Neutrophil (primary cell): ENCODE measurements around the gene ENPP7.

Experiments
- H3K27ac ChIP-seq: fragments of 200-600 bp; sonication (generic); 2 replicates; pipeline ENCODE4 v1.5.1; 2016; ENCODE audit warnings: mild to moderate bottlenecking, moderate library complexity
- H3K27me3 ChIP-seq: fragments of 200-600 bp; sonication (generic); 2 replicates; pipeline ENCODE4 v1.6.0; 2016; ENCODE audit warnings: mild to moderate bottlenecking
- H3K36me3 ChIP-seq: fragments of 200-600 bp; sonication (generic); 2 replicates; pipeline ENCODE4 v1.5.1; 2017
- H3K4me1 ChIP-seq, 2 experiments: fragments of 200-600 bp in 1 of 2; sonication (generic) in 1 of 2; 1 replicate in 1 of 2; 2 replicates in 1 of 2; pipeline versions ENCODE4 v1.5.1 to v1.6.1; 2013 to 2016; ENCODE audit warnings: low read depth in 1 of 2, low read length in 1 of 2, mild to moderate bottlenecking in 1 of 2, moderate library complexity in 1 of 2; ENCODE audit not compliant: control insufficient read depth in 1 of 2, insufficient read depth in 1 of 2
- H3K4me3 ChIP-seq, 2 experiments: fragments of 200-600 bp in 1 of 2; sonication (generic) in 1 of 2; 1 replicate in 1 of 2; 2 replicates in 1 of 2; pipeline ENCODE4 v1.5.1; 2013 to 2016; ENCODE audit warnings: low read depth in 1 of 2, low read length in 1 of 2, mild to moderate bottlenecking in 1 of 2, moderate library complexity in 1 of 2
- H3K9me3 ChIP-seq: fragments of 200-600 bp; sonication (generic); 2 replicates; pipeline ENCODE4 v1.5.1; 2016
- TF ChIP-seq, protein P1 (sequence below): fragments of 200-600 bp; sonication (generic); IDR thresholded peaks from 2 replicates; pipeline ENCODE4 v1.5.1; 2016; ENCODE audit warnings: antibody characterized with exemption

Gene ENPP7

GRCh38 chr17:79788989-79789942, 58.5 kb downstream of the ENPP7 start:
- peaks cover 98% of the 10 kb centered on the region for H3K27me3 ChIP-seq
- H3K4me3 ChIP-seq = peak overlapping the region in 1 of 2 experiments; percentile 19
- H3K27ac ChIP-seq = no peak overlapping the region
- no peaks in the 10 kb centered on the region for H3K9me3 ChIP-seq
- TF ChIP-seq, protein P1, sequence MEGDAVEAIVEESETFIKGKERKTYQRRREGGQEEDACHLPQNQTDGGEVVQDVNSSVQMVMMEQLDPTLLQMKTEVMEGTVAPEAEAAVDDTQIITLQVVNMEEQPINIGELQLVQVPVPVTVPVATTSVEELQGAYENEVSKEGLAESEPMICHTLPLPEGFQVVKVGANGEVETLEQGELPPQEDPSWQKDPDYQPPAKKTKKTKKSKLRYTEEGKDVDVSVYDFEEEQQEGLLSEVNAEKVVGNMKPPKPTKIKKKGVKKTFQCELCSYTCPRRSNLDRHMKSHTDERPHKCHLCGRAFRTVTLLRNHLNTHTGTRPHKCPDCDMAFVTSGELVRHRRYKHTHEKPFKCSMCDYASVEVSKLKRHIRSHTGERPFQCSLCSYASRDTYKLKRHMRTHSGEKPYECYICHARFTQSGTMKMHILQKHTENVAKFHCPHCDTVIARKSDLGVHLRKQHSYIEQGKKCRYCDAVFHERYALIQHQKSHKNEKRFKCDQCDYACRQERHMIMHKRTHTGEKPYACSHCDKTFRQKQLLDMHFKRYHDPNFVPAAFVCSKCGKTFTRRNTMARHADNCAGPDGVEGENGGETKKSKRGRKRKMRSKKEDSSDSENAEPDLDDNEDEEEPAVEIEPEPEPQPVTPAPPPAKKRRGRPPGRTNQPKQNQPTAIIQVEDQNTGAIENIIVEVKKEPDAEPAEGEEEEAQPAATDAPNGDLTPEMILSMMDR = no peak
- no peaks in the 10 kb centered on the region for H3K36me3 ChIP-seq
- peaks cover 5 to 19% of the 10 kb centered on the region in 2 experiments for H3K4me1 ChIP-seq

DNA sequence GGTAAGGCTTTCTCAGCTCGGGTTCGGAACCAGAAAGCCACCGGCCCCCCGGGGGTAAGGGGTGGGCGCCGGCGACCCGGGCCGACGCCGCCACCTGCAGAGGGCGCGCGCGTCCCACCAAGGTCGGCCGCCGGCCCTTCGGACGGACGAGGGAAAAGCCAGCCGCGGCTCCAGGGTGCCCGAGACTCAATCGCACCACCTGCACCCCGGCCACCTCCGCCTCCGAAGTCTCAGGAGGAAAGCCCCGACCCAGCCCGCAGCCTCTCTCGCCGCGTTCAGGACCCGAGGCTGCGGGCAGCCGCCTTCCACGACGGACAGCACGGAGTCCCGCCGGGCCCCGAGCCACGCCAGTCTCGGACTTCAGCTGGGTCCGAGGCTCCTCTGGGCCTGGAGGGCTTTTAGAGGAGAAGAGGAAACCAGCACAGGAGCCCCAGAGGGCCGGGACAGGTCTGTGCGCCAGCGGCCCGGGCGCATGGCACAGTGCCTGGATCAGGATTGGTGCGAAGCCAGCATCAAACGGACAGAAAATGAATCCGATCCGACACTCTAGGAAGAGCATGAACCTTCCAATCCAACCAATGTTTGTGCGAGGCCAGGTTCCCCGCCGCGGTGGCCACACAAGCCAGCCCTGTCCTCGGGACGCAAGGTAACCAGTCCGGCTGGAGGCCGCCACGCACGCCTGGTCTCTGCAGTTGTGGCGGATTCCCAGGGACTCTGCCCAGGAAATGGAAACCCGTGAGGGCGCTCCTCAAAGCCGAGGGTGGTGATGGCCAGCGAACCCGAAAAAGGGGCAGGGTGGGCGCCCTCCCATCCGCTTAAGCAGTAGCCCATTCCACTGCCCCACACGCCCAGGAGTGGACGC, 59.4 kb downstream of the ENPP7 start:
- Histone ChIP-seq H3K4me3 (peak overlapping the region in 1 of 2 experiments; percentile 19), H3K36me3 (peaks cover 9% of the 10 kb centered on the region), H3K27ac (no peak overlapping the region), H3K9me3 (no peaks in the 10 kb centered on the region), H3K4me1 (peaks cover 5 to 19% of the 10 kb centered on the region in 2 experiments), H3K27me3 (peaks cover 91% of the 10 kb centered on the region)
- TF ChIP-seq, protein P1 = peak; percentile 76

DNA sequence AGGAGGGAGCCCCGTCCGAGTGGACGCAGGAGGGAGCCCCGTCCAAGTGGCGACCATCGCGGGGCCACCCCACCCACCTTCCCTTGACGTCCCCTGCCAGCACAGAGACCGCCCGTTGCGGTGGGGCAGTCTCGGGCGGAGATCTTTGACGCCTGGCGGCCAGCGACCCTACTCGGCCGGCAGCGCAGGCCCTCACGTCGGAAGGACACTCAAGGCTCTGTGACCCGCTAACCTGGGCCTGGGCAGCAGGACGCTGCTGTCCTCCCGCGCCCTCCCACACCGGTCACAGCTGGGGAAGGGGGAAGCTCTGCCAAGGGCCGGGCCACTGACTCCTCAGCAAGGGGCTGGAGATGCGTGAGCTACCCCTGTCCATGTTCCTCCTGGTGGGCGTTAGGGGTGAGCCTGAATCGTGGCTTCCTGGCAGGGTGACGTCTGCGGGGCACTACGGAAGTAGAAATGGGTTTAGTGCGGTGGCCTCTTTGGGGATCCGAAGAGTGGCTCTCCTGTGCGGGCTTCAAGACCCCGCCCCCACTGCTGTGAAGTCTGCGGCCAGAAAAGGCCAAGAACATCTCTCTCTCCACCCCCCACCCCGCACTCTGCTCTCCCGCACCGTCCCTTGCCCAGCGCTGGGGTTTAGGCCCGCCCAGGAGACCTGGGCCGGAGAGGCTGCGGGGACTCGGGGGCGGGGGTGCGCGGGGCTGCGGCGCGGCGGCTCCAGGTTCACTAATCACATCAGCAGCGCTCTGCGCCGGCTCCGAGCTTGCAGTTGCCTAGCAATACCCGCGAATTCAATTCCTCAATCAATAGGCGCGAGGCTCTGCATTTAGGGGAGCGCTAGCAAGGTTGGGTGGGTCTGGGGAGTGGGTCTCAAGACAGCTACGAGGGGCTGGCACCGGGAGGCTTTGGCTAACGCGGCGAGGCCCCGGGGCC, 60.3 kb downstream of the ENPP7 start:
- no peak overlapping the region for H3K4me3 ChIP-seq
- TF ChIP-seq, protein P1 = no peak
- no peak overlapping the region for H3K27ac ChIP-seq
- peaks cover 82% of the 10 kb centered on the region for H3K27me3 ChIP-seq
- peaks cover 10% of the 10 kb centered on the region for H3K36me3 ChIP-seq
- H3K9me3 ChIP-seq = no peaks in the 10 kb centered on the region
- H3K4me1 ChIP-seq = peaks cover 10 to 25% of the 10 kb centered on the region in 2 experiments

DNA sequence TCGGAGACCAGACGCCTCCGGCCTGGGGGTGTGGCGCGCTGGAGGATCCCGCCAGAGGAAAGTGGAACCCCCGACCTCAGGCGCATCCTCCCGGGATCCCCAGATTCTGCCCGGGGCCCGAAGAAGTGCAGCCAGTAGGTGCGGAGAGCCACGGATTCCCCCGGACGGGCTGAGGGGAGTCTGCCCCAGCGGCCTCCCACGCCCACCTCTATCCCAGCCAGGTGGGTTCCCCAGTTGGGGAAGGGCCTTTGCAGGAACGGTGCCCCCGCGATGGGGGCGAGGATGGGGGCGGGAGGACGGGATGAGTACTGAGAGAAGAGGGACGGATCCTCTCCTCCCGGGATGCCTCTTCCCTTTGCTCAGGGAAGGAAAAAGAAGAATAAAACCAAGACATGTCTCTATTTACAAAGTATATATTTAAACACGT, 61.0 kb downstream of the ENPP7 start:
- H3K9me3 ChIP-seq = no peaks in the 10 kb centered on the region
- H3K4me3 ChIP-seq = no peak overlapping the region
- TF ChIP-seq, protein P1 = no peak
- peaks cover 10% of the 10 kb centered on the region for H3K36me3 ChIP-seq
- peaks cover 16 to 32% of the 10 kb centered on the region in 2 experiments for H3K4me1 ChIP-seq
- H3K27me3 ChIP-seq = peaks cover 75% of the 10 kb centered on the region
- no peak overlapping the region for H3K27ac ChIP-seq
